Adrenal gland (tissue), 12 donors: ENCODE results near the gene STRADB. TPM values are rescaled to one million over a fixed set of nuclear protein-coding genes. Genes with fewer than 3 reads are reported as not detected.

ENCODE experiments used
- DNase-seq, 7 donors: peaks; one replicate each; pipeline ENCODE4 v3.0.0-alpha.2; 2019 to 2020
- H3K27ac ChIP-seq, 5 donors: fragments of 200-600 bp; sonication (generic) in 4 of 5; 1 replicate in 3 of 5; 2 replicates in 2 of 5; pipeline versions ENCODE4 v1.5.1 to v1.8.0; 2016 to 2020; ENCODE audit warnings: mild to moderate bottlenecking in 1 of 5
- H3K27me3 ChIP-seq: fragments of 200-600 bp; 2 replicates; pipeline ENCODE4 v1.8.0; 2021
- H3K36me3 ChIP-seq, 2 donors: fragments of 200-600 bp; replicated peaks in 1 of 2; 1 replicate in 1 of 2; 2 replicates in 1 of 2; pipeline versions ENCODE4 v1.5.1 to v1.8.0; 2018 to 2022
- H3K4me1 ChIP-seq, 2 donors: fragments of 200-600 bp; replicated peaks in 1 of 2; 1 replicate in 1 of 2; 2 replicates in 1 of 2; pipeline versions ENCODE4 v1.5.1 to v1.8.0; 2018 to 2021
- H3K4me3 ChIP-seq, 4 donors: fragments of 200-600 bp; sonication (generic) in 3 of 4; one replicate each; pipeline ENCODE4 v1.5.1; 2016 to 2018
- H3K9me3 ChIP-seq, 3 donors: fragments of 200-600 bp; sonication (generic) in 1 of 3; replicated peaks in 1 of 3; 1 replicate in 2 of 3; 2 replicates in 1 of 3; pipeline versions ENCODE4 v1.5.1 to v1.8.0; 2016 to 2021
- CTCF ChIP-seq, 6 experiments: fragments of 450-650 bp in 4 of 6; fragments of 200-600 bp in 2 of 6; sonication (generic) in 1 of 6; IDR thresholded peaks; 1 replicate in 5 of 6; 2 replicates in 1 of 6; pipeline versions ENCODE4 v1.5.1 to v1.8.0; 2016 to 2021; ENCODE audit warnings: antibody characterized with exemption in 6 of 6, mild to moderate bottlenecking in 2 of 6, moderate library complexity in 1 of 6
- POLR2A ChIP-seq, 2 donors: fragments of 450-650 bp; IDR thresholded peaks; one replicate each; pipeline ENCODE4 v1.6.1; 2017; ENCODE audit warnings: antibody characterized with exemption in 2 of 2, mild to moderate bottlenecking in 2 of 2, moderate library complexity in 1 of 2
- WGBS, 4 donors: extraction: QIAGEN DNeasy Blood & Tissue Kit in 2 of 4; methylation state at CpG; one replicate each; pipeline versions ENCODE4 v1.1.5 to v1.1.7; 2013 to 2017; 5-methylcytosine and 5-hydroxymethylcytosine counted together
- intact Hi-C, 2 donors: fragments of 100-400 bp; cut with DNase I; formaldehyde crosslinking; loops; one replicate each; pipeline versions ENCODE4 v1.14.1 to v1.15.0; 2022 to 2023
- polyA plus RNA-seq, 3 donors: library from polyadenylated mRNA; stranded (reverse); fragments of 200-250 nt in 2 of 3; fragments of 350-450 nt in 1 of 3; fragmentation: Illumina TruSeq in 1 of 3; extraction: RNeasy Lipid Tissue Mini Kit (QIAGEN cat#74804) in 1 of 3; gene quantifications; one replicate each; pipeline ENCODE4 v1.2.3, GENCODE V29; 2013 to 2014
- total RNA-seq, 9 donors: library from RNA; depleted of rRNA in 4 of 9; stranded (reverse); fragments of >200 nt in 4 of 9; fragments of 120-200 nt in 1 of 9; fragmentation: NEBNext Ultra II Directional in 1 of 9; extraction: Animal tissue kit (Norgen Biotek cat#: 25700) in 1 of 9; gene quantifications; one replicate each; pipeline versions ENCODE4 v1.1.0 to v1.2.4, GENCODE V29; 2013 to 2023
- donor health status: healthy with polysubstance abuse.
- donor health status: Bipolar disorder and iron deficiency.
- donor health status: DM: yes; HTN: yes; CAD: no.
- donor health status: DM: no; HTN: no; CAD: no.
- donor health status: DM: no; HTN: no; CAD: no.
- donor health status: DM: yes; HTN: yes; CAD: no.

The STRADB gene
- total and polyA plus RNA-seq, 12 donors, result 51.2 to 154 (median 95.0) TPM

GRCh38 chr2:201470821-201471731 is 19.5 kb downstream of the STRADB start:
- intact Hi-C loops, result loop anchor here in 1 of 2 donors (10.0 kb wide), 1 partner anchor 174 kb away; the partner anchor contains the start of gene TMEM237
- Histone ChIP-seq H3K27ac (peak overlapping the region in 1 of 5 donors; percentile 18), H3K9me3 (no peaks in the 10 kb centered on the region), H3K36me3 (peaks cover 0 to 72% of the 10 kb centered on the region in 2 donors), H3K4me1 (peaks cover 0 to 23% of the 10 kb centered on the region in 2 donors), H3K27me3 (no peaks in the 10 kb centered on the region), H3K4me3 (no peak overlapping the region)
- peak in 4 of 7 donors; percentile 34 to 59 (median 46) for DNase-seq
- TF ChIP-seq CTCF (IDR thresholded peaks at IDR 0.05) (peak in 3 of 6 experiments; percentile 27 to 35 (median 29)), POLR2A (IDR thresholded peaks at IDR 0.05) (no peak)
- 62 to 77% (median 66%) methylated on average over 9 of the region's 9 CpGs for WGBS, 4 donors

- no peak for TF ChIP-seq CTCF (IDR thresholded peaks at IDR 0.05)
- no peak for TF ChIP-seq POLR2A (IDR thresholded peaks at IDR 0.05)
- DNase-seq, result no peak
- no peak overlapping the region for H3K4me3 ChIP-seq
- 70 to 79% (median 74%) methylated on average over 3 of the region's 3 CpGs for WGBS, 4 donors
- intact Hi-C loops, result loop anchor here in 1 of 2 donors (10.0 kb wide), 1 partner anchor 173 kb away; the partner anchor contains the start of gene TMEM237
- H3K27me3 ChIP-seq, result no peaks in the 10 kb centered on the region
- H3K4me1 ChIP-seq, result peaks cover 0 to 15% of the 10 kb centered on the region in 2 donors
- no peak overlapping the region for H3K27ac ChIP-seq
- H3K9me3 ChIP-seq, result no peaks in the 10 kb centered on the region
- H3K36me3 ChIP-seq, result peaks cover 0 to 78% of the 10 kb centered on the region in 2 donors
Measured at GRCh38 chr2:201471732-201472393, 20.3 kb downstream of the STRADB start.

GRCh38 chr2:201472411-201472810 is 20.9 kb downstream of the STRADB start:
- 79 to 88% (median 83%) methylated on average over 3 of the region's 3 CpGs for WGBS, 4 donors
- intact Hi-C loops, result loop anchor here in 1 of 2 donors (10.0 kb wide), 1 partner anchor 172 kb away; the partner anchor contains the start of gene TMEM237
- H3K36me3 ChIP-seq, result peaks cover 0 to 78% of the 10 kb centered on the region in 2 donors
- no peak overlapping the region for H3K4me3 ChIP-seq
- DNase-seq, result no peak
- H3K27ac ChIP-seq, result no peak overlapping the region
- H3K27me3 ChIP-seq, result no peaks in the 10 kb centered on the region
- H3K4me1 ChIP-seq, result peaks cover 0 to 9% of the 10 kb centered on the region in 2 donors
- TF ChIP-seq CTCF (IDR thresholded peaks at IDR 0.05), result no peak
- TF ChIP-seq POLR2A (IDR thresholded peaks at IDR 0.05), result no peak
- no peaks in the 10 kb centered on the region for H3K9me3 ChIP-seq

- no peak for DNase-seq
- H3K4me1 ChIP-seq, result peaks cover 3% of the 10 kb centered on the region in 2 donors
- intact Hi-C loops, result no loop called here
- TF ChIP-seq POLR2A (IDR thresholded peaks at IDR 0.05) (no peak), CTCF (IDR thresholded peaks at IDR 0.05) (no peak)
- peaks cover 0 to 18% of the 10 kb centered on the region in 2 donors for H3K36me3 ChIP-seq
- no peaks in the 10 kb centered on the region for H3K27me3 ChIP-seq
- no peaks in the 10 kb centered on the region for H3K9me3 ChIP-seq
- 87 to 96% (median 95%) methylated on average over 3 to 4 of the region's 4 CpGs for WGBS, 4 donors
- no peak overlapping the region for H3K4me3 ChIP-seq
- H3K27ac ChIP-seq, result no peak overlapping the region
Measured at GRCh38 chr2:201482543-201482942, 31.0 kb downstream of the STRADB start.
